Astrocyte (in vitro differentiated cells and primary cell): ENCODE results near the gene S100PBP. TPM values are rescaled to one million over a fixed set of nuclear protein-coding genes. Genes with fewer than 3 reads are reported as not detected.

Source experiments
- DNase-seq: peaks from one replicate; pipeline ENCODE4 v3.0.0-alpha.2; 2010; ENCODE audit warnings: low read depth
- FAIRE-seq: peaks from 2 replicates; lab custom pipeline; 2011; peaks lifted over from hg19 to GRCh38; lab: Jason Lieb, UNC
- H2AFZ ChIP-seq: 2 replicates; pipeline ENCODE4 v1.6.0; 2012; ENCODE audit warnings: low read depth, low read length, inconsistent platforms
- H3K27ac ChIP-seq: 2 replicates; pipeline ENCODE4 v1.5.1; 2011; ENCODE audit warnings: low read depth, low read length, inconsistent platforms
- H3K27me3 ChIP-seq: 2 replicates; pipeline ENCODE4 v1.6.0; 2011; ENCODE audit warnings: low read length, inconsistent platforms; ENCODE audit not compliant: insufficient read depth
- H3K36me3 ChIP-seq: 2 replicates; pipeline ENCODE4 v1.5.1; 2011; ENCODE audit warnings: low read length, inconsistent platforms; ENCODE audit not compliant: insufficient read depth
- H3K4me1 ChIP-seq: 2 replicates; pipeline ENCODE4 v1.5.1; 2011; ENCODE audit warnings: low read length, inconsistent platforms; ENCODE audit not compliant: insufficient read depth
- H3K4me2 ChIP-seq: 2 replicates; pipeline ENCODE4 v1.6.0; 2012; ENCODE audit warnings: low read length, inconsistent platforms
- H3K4me3 ChIP-seq: 2 replicates; pipeline ENCODE4 v1.5.1; 2011; ENCODE audit warnings: low read depth, mild to moderate bottlenecking, low read length, inconsistent platforms; ENCODE audit not compliant: insufficient read depth
- H3K79me2 ChIP-seq: 2 replicates; pipeline ENCODE4 v1.6.0; 2012; ENCODE audit warnings: mild to moderate bottlenecking, low read length, inconsistent platforms; ENCODE audit not compliant: insufficient read depth
- H3K9ac ChIP-seq: 2 replicates; pipeline ENCODE4 v1.6.0; 2012; ENCODE audit warnings: mild to moderate bottlenecking, low read length, inconsistent platforms
- H3K9me3 ChIP-seq: 2 replicates; pipeline ENCODE4 v1.5.1; 2012; ENCODE audit warnings: low read depth, mild to moderate bottlenecking, low read length, inconsistent platforms; ENCODE audit not compliant: insufficient read depth
- H4K20me1 ChIP-seq: 2 replicates; pipeline ENCODE4 v1.6.0; 2012; ENCODE audit warnings: low read length, inconsistent platforms; ENCODE audit not compliant: insufficient read depth
- H3K27ac Mint-ChIP-seq: one replicate; pipeline ENCODE4 v1.8.0; 2021; ENCODE audit warnings: mild to moderate bottlenecking, mixed read lengths; ENCODE audit not compliant: unreplicated experiment
- H3K27me3 Mint-ChIP-seq: one replicate; pipeline ENCODE4 v1.8.0; 2021; ENCODE audit warnings: low read depth, mixed read lengths; ENCODE audit not compliant: unreplicated experiment
- H3K36me3 Mint-ChIP-seq: one replicate; pipeline ENCODE4 v1.8.0; 2021; ENCODE audit warnings: low read depth, mixed read lengths; ENCODE audit not compliant: unreplicated experiment
- H3K4me1 Mint-ChIP-seq: one replicate; pipeline ENCODE4 v1.8.0; 2021; ENCODE audit warnings: low read depth, mixed read lengths; ENCODE audit not compliant: unreplicated experiment
- H3K4me3 Mint-ChIP-seq: one replicate; pipeline ENCODE4 v1.8.0; 2021; ENCODE audit warnings: mild to moderate bottlenecking, moderate library complexity, mixed read lengths; ENCODE audit not compliant: unreplicated experiment
- H3K9me3 Mint-ChIP-seq: one replicate; pipeline ENCODE4 v1.8.0; 2021; ENCODE audit warnings: mild to moderate bottlenecking, mixed read lengths; ENCODE audit not compliant: unreplicated experiment
- CTCF ChIP-seq: IDR thresholded peaks from 2 replicates; pipeline ENCODE4 v1.5.1; 2011; ENCODE audit warnings: low read depth, mild to moderate bottlenecking, inconsistent platforms, low read length, moderate library complexity; ENCODE audit not compliant: insufficient read depth
- EZH2 ChIP-seq: IDR thresholded peaks from 2 replicates; pipeline ENCODE4 v1.6.1; 2012; ENCODE audit warnings: mild to moderate bottlenecking, low read length, inconsistent platforms; ENCODE audit not compliant: insufficient read depth
- total RNA-seq: library from RNA; stranded (reverse); gene quantifications from 2 replicates; pipeline ENCODE4 v1.2.1, GENCODE V29; 2021

The S100PBP gene
- total RNA-seq, 1 donor from 2014 or later = 40.3 TPM

- no peak overlapping the region for H2AFZ ChIP-seq
- no peaks in the 10 kb centered on the region for H3K79me2 ChIP-seq
- no peaks in the 10 kb centered on the region for H3K36me3 ChIP-seq
- peaks cover 4% of the 10 kb centered on the region for H3K4me1 Mint-ChIP-seq
- no peak overlapping the region for H3K9ac ChIP-seq
- TF ChIP-seq EZH2 = no peak
- no peak for TF ChIP-seq CTCF
- H3K9me3 Mint-ChIP-seq = no peaks in the 10 kb centered on the region
- no peak overlapping the region for H3K4me3 ChIP-seq
- H3K4me2 ChIP-seq = no peak overlapping the region
- peaks cover 36% of the 10 kb centered on the region for H3K27me3 ChIP-seq
- no peak overlapping the region for H3K27ac ChIP-seq
- no peak for DNase-seq
- H3K36me3 Mint-ChIP-seq = peaks cover 5% of the 10 kb centered on the region
- H3K4me1 ChIP-seq = no peaks in the 10 kb centered on the region
- FAIRE-seq = no peak
- H4K20me1 ChIP-seq = no peaks in the 10 kb centered on the region
- no peaks in the 10 kb centered on the region for H3K9me3 ChIP-seq
- no peak overlapping the region for H3K27ac Mint-ChIP-seq
- H3K27me3 Mint-ChIP-seq = peaks cover 70% of the 10 kb centered on the region
- no peak overlapping the region for H3K4me3 Mint-ChIP-seq
Measured at GRCh38 chr1:32890516-32891240, 73.2 kb downstream of the S100PBP start.

GRCh38 chr1:32891241-32891570 lies 73.8 kb downstream of the S100PBP start:
- Mint-ChIP-seq H3K36me3 (peaks cover 7% of the 10 kb centered on the region), H3K4me1 (peaks cover 4% of the 10 kb centered on the region), H3K4me3 (no peak overlapping the region), H3K27ac (no peak overlapping the region), H3K9me3 (no peaks in the 10 kb centered on the region), H3K27me3 (peaks cover 73% of the 10 kb centered on the region)
- Histone ChIP-seq H3K9ac (no peak overlapping the region), H3K4me3 (no peak overlapping the region), H3K27me3 (peaks cover 32% of the 10 kb centered on the region), H3K79me2 (no peaks in the 10 kb centered on the region), H3K27ac (no peak overlapping the region), H2AFZ (no peak overlapping the region), H3K9me3 (no peaks in the 10 kb centered on the region), H3K36me3 (no peaks in the 10 kb centered on the region), H3K4me2 (no peak overlapping the region), H3K4me1 (no peaks in the 10 kb centered on the region), H4K20me1 (no peaks in the 10 kb centered on the region)
- no peak for FAIRE-seq
- DNase-seq = peak; percentile 18
- TF ChIP-seq CTCF = no peak
- no peak for TF ChIP-seq EZH2

GRCh38 chr1:32891630-32892029 lies 74.2 kb downstream of the S100PBP start:
- H3K27ac Mint-ChIP-seq = no peak overlapping the region
- FAIRE-seq (no peak), DNase-seq (no peak)
- peaks cover 7% of the 10 kb centered on the region for H3K36me3 Mint-ChIP-seq
- Histone ChIP-seq H3K27me3 (peaks cover 32% of the 10 kb centered on the region), H4K20me1 (no peaks in the 10 kb centered on the region), H3K4me3 (no peak overlapping the region), H2AFZ (no peak overlapping the region), H3K79me2 (no peaks in the 10 kb centered on the region), H3K9me3 (no peaks in the 10 kb centered on the region), H3K36me3 (no peaks in the 10 kb centered on the region), H3K9ac (no peak overlapping the region), H3K27ac (no peak overlapping the region), H3K4me2 (no peak overlapping the region), H3K4me1 (no peaks in the 10 kb centered on the region)
- H3K4me1 Mint-ChIP-seq = peaks cover 4% of the 10 kb centered on the region
- no peak for TF ChIP-seq CTCF
- TF ChIP-seq EZH2 = no peak
- peaks cover 76% of the 10 kb centered on the region for H3K27me3 Mint-ChIP-seq
- no peak overlapping the region for H3K4me3 Mint-ChIP-seq
- H3K9me3 Mint-ChIP-seq = no peaks in the 10 kb centered on the region
